GM19324 (cell line): ENCODE results near the gene ECM2.

Experiments used
- ATAC-seq: cut with Tn5 transposase; IDR thresholded peaks from one replicate; pipeline ENCODE4 v1.9.1; 2021; ENCODE audit warnings: mild to moderate bottlenecking, moderate library complexity; ENCODE audit not compliant: unreplicated experiment, low FRiP score

ECM2 gene

DNA sequence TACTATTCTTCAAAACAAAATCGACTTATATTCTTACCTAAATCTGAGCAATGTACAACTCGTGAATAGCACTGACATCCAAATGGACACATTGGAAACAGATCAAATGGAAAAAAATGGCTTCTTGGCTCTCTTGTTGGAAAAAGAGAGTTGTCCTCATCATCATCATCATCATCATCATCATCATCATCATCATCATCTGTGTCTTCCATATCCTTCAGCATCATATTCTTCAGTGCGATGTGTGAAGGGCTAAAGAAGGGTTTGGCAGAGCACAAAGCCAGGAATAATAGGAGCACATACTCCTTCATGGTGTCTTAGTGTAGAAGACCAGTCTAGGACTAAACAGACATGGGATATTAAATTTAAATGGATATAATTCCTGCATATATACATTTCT, 61.2 kb downstream of the ECM2 start:
- no peak for ATAC-seq

DNA sequence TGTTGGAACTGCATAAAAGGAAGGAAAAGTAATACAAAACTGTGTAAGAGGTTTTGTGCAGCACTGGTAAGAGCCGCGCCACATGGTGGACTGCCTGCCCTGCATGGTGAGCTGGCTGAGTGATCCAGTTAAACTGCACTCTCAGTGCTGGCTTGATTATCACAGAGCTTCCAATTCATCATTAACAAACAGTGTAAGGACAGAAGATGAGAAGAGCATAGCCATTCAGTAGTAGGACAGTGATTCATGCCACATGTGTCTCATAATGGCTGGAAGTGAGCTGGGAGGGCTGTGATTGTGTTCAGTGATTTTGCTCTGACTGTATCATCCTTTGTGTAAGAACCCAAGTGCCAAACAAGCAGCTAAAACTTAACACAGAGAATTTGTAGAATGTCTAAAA, 67.6 kb downstream of the ECM2 start:
- no peak for ATAC-seq

DNA sequence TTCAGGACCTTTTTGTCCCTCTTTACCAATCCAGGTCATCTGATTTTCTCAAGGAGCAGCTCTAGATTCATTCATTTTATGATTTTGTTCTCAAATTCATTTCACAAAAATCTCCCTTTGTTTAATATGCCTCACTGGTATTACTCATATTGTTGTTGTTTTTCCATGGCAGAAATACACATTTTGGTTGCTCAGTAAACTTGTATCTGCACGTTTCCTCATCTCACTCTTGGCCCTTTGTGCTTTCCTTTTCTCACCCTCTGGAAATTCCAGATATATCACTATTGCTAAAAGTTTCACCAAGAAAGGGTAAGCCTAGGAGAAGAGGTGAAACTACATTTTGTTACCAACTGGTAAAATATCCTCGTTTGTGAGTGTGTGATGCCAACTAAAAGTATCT, 68.3 kb downstream of the ECM2 start:
- no peak for ATAC-seq

- no peak for ATAC-seq
Observed at GRCh38 chr9:92467041-92467440, 68.7 kb downstream of the ECM2 start.

DNA sequence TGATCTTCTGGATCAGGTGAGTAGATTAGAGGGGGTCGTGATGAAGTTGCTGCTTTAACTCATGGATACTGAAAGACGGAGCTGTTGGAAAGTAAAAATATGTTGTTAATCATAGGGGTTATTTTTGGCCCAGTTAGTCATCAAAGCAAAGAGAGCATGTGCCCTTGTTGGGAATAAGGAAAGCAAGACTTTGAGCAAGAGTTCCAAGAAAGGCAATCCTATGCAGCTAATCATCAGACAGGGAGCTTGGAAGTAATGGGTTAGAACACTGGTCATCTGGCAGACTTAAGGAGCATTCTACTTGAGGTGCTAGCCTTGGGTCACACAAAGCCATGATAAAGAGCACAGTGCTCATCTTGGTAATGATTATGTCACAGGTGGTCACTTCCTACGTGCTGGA, 71.8 kb downstream of the ECM2 start:
- ATAC-seq, result no peak

DNA sequence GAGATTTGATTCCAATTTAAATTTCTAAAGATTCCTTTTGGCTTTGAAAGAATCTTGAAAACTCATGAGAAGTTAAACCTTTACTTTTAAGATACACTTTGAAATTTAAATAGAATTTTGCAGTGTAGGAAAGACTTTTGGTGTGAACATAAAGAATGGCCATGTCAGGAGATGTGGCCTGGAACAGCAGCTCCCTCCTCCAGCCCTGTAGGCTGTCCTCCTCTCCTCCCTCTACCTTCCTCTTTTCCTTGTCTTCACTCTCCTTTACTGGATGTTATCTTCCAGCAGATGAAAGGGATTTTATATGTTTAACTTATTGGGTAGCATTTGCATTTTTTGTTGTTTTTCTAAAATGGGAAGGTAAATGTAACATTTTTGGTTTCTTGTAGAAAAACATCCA, 72.4 kb downstream of the ECM2 start:
- ATAC-seq, result no peak

- no peak for ATAC-seq
Observed at GRCh38 chr9:92457576-92457975, 78.2 kb downstream of the ECM2 start.

DNA sequence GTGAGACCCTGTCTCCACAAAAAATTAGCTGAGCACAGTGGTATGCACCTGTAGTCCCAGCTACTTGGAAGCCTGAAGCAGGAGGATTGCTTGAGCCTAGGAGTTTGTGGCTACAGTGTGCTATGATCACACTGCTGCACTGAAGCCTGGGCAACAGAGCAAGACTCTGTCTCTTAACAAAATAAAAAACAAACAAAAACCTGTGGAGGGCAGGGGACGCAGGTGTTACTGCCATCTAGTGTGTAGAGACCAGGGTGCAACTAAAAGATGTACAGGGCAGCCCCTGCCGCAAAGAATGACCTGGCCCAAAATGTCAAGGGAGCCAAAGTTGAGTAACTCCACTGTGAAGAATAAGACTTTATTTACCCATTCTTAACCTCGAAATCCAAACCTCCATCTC, 80.6 kb downstream of the ECM2 start:
- no peak for ATAC-seq

GRCh38 chr9:92446536-92446935, 89.3 kb downstream of the ECM2 start:
- no peak for ATAC-seq
